Panc1 (cell line): ENCODE measurements around the gene EML5. TPM values are rescaled to one million over a fixed set of nuclear protein-coding genes. Genes with fewer than 3 reads are reported as not detected.

Experiments used
- ATAC-seq: fragments of 200-7000 bp; cut with Tn5 transposase; 2 replicates; pipeline ENCODE4 v1.9.1; 2020; ENCODE audit warnings: mild to moderate bottlenecking, moderate library complexity
- BruUV-seq: library from RNA; stranded (reverse); fragments of 400-500 nt; replicated peaks from 2 replicates; lab custom pipeline; 2021; lab: Mats Ljungman, UMichigan
- CTCF ChIA-PET: fragments of 300-600 bp; sonication (Branson Sonifier 250); formaldehyde crosslinking; loops from one replicate; lab custom pipeline; 2022; ENCODE audit warnings: antibody characterized with exemption; lab: Charles Lee
- POLR2A ChIA-PET: fragments of 300-600 bp; sonication (Branson Sonifier 250); formaldehyde crosslinking; loops from one replicate; lab custom pipeline; 2022; ENCODE audit warnings: antibody characterized with exemption; lab: Charles Lee
- DNase-seq: peaks from one replicate; pipeline ENCODE4 v3.0.0-alpha.2; 2010; ENCODE audit warnings: low read depth, low spot score
- H3K27ac ChIP-seq: 2 replicates; pipeline ENCODE4 v1.5.1; 2011; ENCODE audit warnings: mild to moderate bottlenecking, low read length, inconsistent platforms
- H3K27me3 ChIP-seq: fragments of 200-500 bp; sonication (Bioruptor generic); 2 replicates; pipeline ENCODE4 v1.6.0; 2014; ENCODE audit warnings: low read length, inconsistent platforms; ENCODE audit not compliant: control insufficient read depth, insufficient read depth
- H3K36me3 ChIP-seq: fragments of 200-500 bp; sonication (Bioruptor generic); 2 replicates; pipeline ENCODE4 v1.5.1; 2014; ENCODE audit warnings: inconsistent platforms, mild to moderate bottlenecking, low read length, moderate library complexity; ENCODE audit not compliant: control insufficient read depth, insufficient read depth
- H3K4me1 ChIP-seq: 2 replicates; pipeline ENCODE4 v1.5.1; 2011; ENCODE audit warnings: inconsistent platforms, mild to moderate bottlenecking, low read length, moderate library complexity; ENCODE audit not compliant: control insufficient read depth, insufficient read depth
- H3K4me3 ChIP-seq, 2 experiments: 2 replicates each; pipeline ENCODE4 v1.5.1; 2011 to 2012; ENCODE audit warnings: low read depth in 2 of 2, low read length in 2 of 2, mild to moderate bottlenecking in 2 of 2, inconsistent platforms in 1 of 2, moderate library complexity in 1 of 2
- H3K9me3 ChIP-seq: fragments of 200-500 bp; sonication (Bioruptor generic); 2 replicates; pipeline ENCODE4 v1.5.1; 2014; ENCODE audit warnings: low read depth, mild to moderate bottlenecking, inconsistent platforms, low read length, moderate library complexity; ENCODE audit not compliant: control insufficient read depth, insufficient read depth
- CTCF ChIP-seq: fragments of 450-650 bp; IDR thresholded peaks from 2 replicates; pipeline ENCODE4 v1.5.1; 2017; ENCODE audit warnings: mild to moderate bottlenecking
- POLR2AphosphoS5 ChIP-seq: IDR thresholded peaks from 2 replicates; pipeline ENCODE4 v1.6.1; 2012; ENCODE audit warnings: mild to moderate bottlenecking, low read depth, low read length, moderate library complexity
- SIN3A ChIP-seq: IDR thresholded peaks from 2 replicates; pipeline ENCODE4 v1.6.1; 2012; ENCODE audit warnings: low read depth, mild to moderate bottlenecking, low read length, moderate library complexity, borderline replicate concordance; ENCODE audit not compliant: insufficient read depth
- TCF7L2 ChIP-seq: IDR thresholded peaks from 2 replicates; pipeline ENCODE4 v1.6.1; 2011; ENCODE audit warnings: mild to moderate bottlenecking, low read depth, low read length, inconsistent platforms
- in situ Hi-C: cut with HindIII; loops from 2 replicates; pipeline ENCODE4 v1.10.0; 2016; ENCODE audit warnings: low sequenced_read_pairs, low pct_unique_long_range_greater_than_20kb
- intact Hi-C: fragments of 100-400 bp; cut with micrococcal nuclease; formaldehyde crosslinking; loops from one replicate; pipeline ENCODE4 v1.10.0; 2022; ENCODE audit not compliant: unreplicated experiment
- total RNA-seq: library from RNA; stranded (reverse); gene quantifications from one replicate; pipeline ENCODE4 v1.2.1, GENCODE V29; 2021; ENCODE audit not compliant: unreplicated experiment
- TF ChIP-seq, protein P1 (sequence below), 2 experiments: IDR thresholded peaks; 2 replicates each; pipeline ENCODE4 v1.6.1; 2011 to 2012; ENCODE audit warnings: low read depth in 2 of 2, control low read depth in 1 of 2, low read length in 1 of 2, mild to moderate bottlenecking in 1 of 2, moderate library complexity in 1 of 2; ENCODE audit not compliant: insufficient read depth in 1 of 2

Gene EML5
- total RNA-seq, 1 experiment from 2014 or later = 0.10 TPM

GRCh38 chr14:88841741-88842140 is 49.0 kb upstream of the EML5 start:
- DNase-seq = no peak
- TF ChIP-seq TCF7L2 (no peak), SIN3A (no peak), CTCF (no peak), POLR2AphosphoS5 (no peak)
- TF ChIP-seq, protein P1, sequence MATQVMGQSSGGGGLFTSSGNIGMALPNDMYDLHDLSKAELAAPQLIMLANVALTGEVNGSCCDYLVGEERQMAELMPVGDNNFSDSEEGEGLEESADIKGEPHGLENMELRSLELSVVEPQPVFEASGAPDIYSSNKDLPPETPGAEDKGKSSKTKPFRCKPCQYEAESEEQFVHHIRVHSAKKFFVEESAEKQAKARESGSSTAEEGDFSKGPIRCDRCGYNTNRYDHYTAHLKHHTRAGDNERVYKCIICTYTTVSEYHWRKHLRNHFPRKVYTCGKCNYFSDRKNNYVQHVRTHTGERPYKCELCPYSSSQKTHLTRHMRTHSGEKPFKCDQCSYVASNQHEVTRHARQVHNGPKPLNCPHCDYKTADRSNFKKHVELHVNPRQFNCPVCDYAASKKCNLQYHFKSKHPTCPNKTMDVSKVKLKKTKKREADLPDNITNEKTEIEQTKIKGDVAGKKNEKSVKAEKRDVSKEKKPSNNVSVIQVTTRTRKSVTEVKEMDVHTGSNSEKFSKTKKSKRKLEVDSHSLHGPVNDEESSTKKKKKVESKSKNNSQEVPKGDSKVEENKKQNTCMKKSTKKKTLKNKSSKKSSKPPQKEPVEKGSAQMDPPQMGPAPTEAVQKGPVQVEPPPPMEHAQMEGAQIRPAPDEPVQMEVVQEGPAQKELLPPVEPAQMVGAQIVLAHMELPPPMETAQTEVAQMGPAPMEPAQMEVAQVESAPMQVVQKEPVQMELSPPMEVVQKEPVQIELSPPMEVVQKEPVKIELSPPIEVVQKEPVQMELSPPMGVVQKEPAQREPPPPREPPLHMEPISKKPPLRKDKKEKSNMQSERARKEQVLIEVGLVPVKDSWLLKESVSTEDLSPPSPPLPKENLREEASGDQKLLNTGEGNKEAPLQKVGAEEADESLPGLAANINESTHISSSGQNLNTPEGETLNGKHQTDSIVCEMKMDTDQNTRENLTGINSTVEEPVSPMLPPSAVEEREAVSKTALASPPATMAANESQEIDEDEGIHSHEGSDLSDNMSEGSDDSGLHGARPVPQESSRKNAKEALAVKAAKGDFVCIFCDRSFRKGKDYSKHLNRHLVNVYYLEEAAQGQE (IDR thresholded peaks at IDR 0.05; ENCODE audit: insufficient read depth in 1 of 2, low read depth in 2 of 2, low read length in 1 of 2) = no peak
- H3K4me1 ChIP-seq = no peaks in the 10 kb centered on the region
- no peaks in the 10 kb centered on the region for H3K36me3 ChIP-seq
- BruUV-seq = no TSS peak
- H3K9me3 ChIP-seq = no peaks in the 10 kb centered on the region
- no peak overlapping the region for H3K27ac ChIP-seq
- no peak overlapping the region for H3K4me3 ChIP-seq
- ATAC-seq = no peak
- POLR2A ChIA-PET = no interaction called here
- no peaks in the 10 kb centered on the region for H3K27me3 ChIP-seq
- in situ Hi-C loops = no loop called here
- CTCF ChIA-PET = no interaction called here
- intact Hi-C loops = no loop called here

GRCh38 chr14:88840926-88841325 is 48.2 kb upstream of the EML5 start:
- no peaks in the 10 kb centered on the region for H3K27me3 ChIP-seq
- H3K4me3 ChIP-seq = no peak overlapping the region
- H3K36me3 ChIP-seq = no peaks in the 10 kb centered on the region
- DNase-seq = no peak
- no peak for ATAC-seq
- H3K9me3 ChIP-seq = no peaks in the 10 kb centered on the region
- intact Hi-C loops = no loop called here
- in situ Hi-C loops = no loop called here
- H3K4me1 ChIP-seq = no peaks in the 10 kb centered on the region
- no peak for TF ChIP-seq TCF7L2
- no peak for TF ChIP-seq SIN3A
- TF ChIP-seq POLR2AphosphoS5 = no peak
- TF ChIP-seq CTCF = no peak
- TF ChIP-seq, protein P1 (IDR thresholded peaks at IDR 0.05; ENCODE audit: insufficient read depth in 1 of 2, low read depth in 2 of 2, low read length in 1 of 2) = no peak
- POLR2A ChIA-PET = no interaction called here
- no peak overlapping the region for H3K27ac ChIP-seq
- BruUV-seq = no TSS peak
- CTCF ChIA-PET = interaction anchor here (1.2 kb wide), 1 partner anchor 16 kb away, joined by 3 read pairs; no protein-coding TSS in a partner anchor
